ENCODE measurements around the gene ITGB4. TPM values are rescaled to one million over a fixed set of nuclear protein-coding genes. Genes with fewer than 3 reads are reported as not detected.

Gene ITGB4
- total RNA-seq, 1 donor: 0.09 TPM

GRCh38 chr17:75729351-75729750 lies 8.1 kb downstream of the ITGB4 start:
- DNase-seq (ENCODE audit: low read depth): no peak
- H3K4me3 ChIP-seq (ENCODE audit: low read depth, low read length): no peak overlapping the region
- no peak for TF ChIP-seq CTCF (IDR thresholded peaks at IDR 0.05; ENCODE audit: insufficient read depth, low read length)

GRCh38 chr17:75730065-75730464 lies 8.8 kb downstream of the ITGB4 start:
- DNase-seq (ENCODE audit: low read depth): no peak
- H3K4me3 ChIP-seq (ENCODE audit: low read depth, low read length): no peak overlapping the region
- no peak for TF ChIP-seq CTCF (IDR thresholded peaks at IDR 0.05; ENCODE audit: insufficient read depth, low read length)

- H3K4me3 ChIP-seq (ENCODE audit: low read depth, low read length): no peak overlapping the region
- no peak for TF ChIP-seq CTCF (IDR thresholded peaks at IDR 0.05; ENCODE audit: insufficient read depth, low read length)
- DNase-seq (ENCODE audit: low read depth): no peak
Measured at GRCh38 chr17:75731086-75731715, 9.9 kb downstream of the ITGB4 start.

- no peak for DNase-seq (ENCODE audit: low read depth)
- TF ChIP-seq CTCF (IDR thresholded peaks at IDR 0.05; ENCODE audit: insufficient read depth, low read length): no peak
- H3K4me3 ChIP-seq (ENCODE audit: low read depth, low read length): no peak overlapping the region
Measured at GRCh38 chr17:75731716-75732498, 10.6 kb downstream of the ITGB4 start.

- TF ChIP-seq CTCF (IDR thresholded peaks at IDR 0.05; ENCODE audit: insufficient read depth, low read length): no peak
- DNase-seq (ENCODE audit: low read depth): no peak
- H3K4me3 ChIP-seq (ENCODE audit: low read depth, low read length): no peak overlapping the region
Measured at GRCh38 chr17:75733471-75733870, 12.2 kb downstream of the ITGB4 start.

- no peak for DNase-seq (ENCODE audit: low read depth)
- TF ChIP-seq CTCF (IDR thresholded peaks at IDR 0.05; ENCODE audit: insufficient read depth, low read length): no peak
- no peak overlapping the region for H3K4me3 ChIP-seq (ENCODE audit: low read depth, low read length)
Measured at GRCh38 chr17:75734674-75735294, 13.5 kb downstream of the ITGB4 start.

Data from fibroblast of the aortic adventitia (primary cell).